Endodermal cell (in vitro differentiated cells): Measurements from ENCODE around the gene SRGAP3. TPM values are rescaled to one million over a fixed set of nuclear protein-coding genes. Genes with fewer than 3 reads are reported as not detected.

Experiments used
- DNase-seq: peaks from one replicate; pipeline ENCODE4 v3.0.0-alpha.2; 2017
- H3K27ac ChIP-seq: 2 replicates; pipeline ENCODE4 v1.5.1; 2013; ENCODE audit warnings: mild to moderate bottlenecking, low read depth, low read length, moderate library complexity
- H3K27me3 ChIP-seq: 2 replicates; pipeline ENCODE4 v1.6.1; 2013; ENCODE audit warnings: mild to moderate bottlenecking, low read length, moderate library complexity; ENCODE audit not compliant: insufficient read depth, control insufficient read depth, poor library complexity, severe bottlenecking
- H3K36me3 ChIP-seq: 2 replicates; pipeline ENCODE4 v1.7.0; 2013; ENCODE audit warnings: mild to moderate bottlenecking, low read length, moderate library complexity; ENCODE audit not compliant: control insufficient read depth, insufficient read depth
- H3K4me1 ChIP-seq: one replicate; pipeline ENCODE4 v1.7.0; 2013; ENCODE audit warnings: low read length; ENCODE audit not compliant: control insufficient read depth, insufficient read depth
- H3K4me3 ChIP-seq: 2 replicates; pipeline ENCODE4 v1.5.1; 2013; ENCODE audit warnings: mild to moderate bottlenecking, low read length, moderate library complexity
- H3K9ac ChIP-seq: 2 replicates; pipeline ENCODE4 v1.6.1; 2013; ENCODE audit warnings: mild to moderate bottlenecking, low read length, moderate library complexity; ENCODE audit not compliant: poor library complexity, severe bottlenecking; ENCODE audit errors: extremely low read depth
- H3K9me3 ChIP-seq: 2 replicates; pipeline ENCODE4 v1.6.1; 2013; ENCODE audit warnings: mild to moderate bottlenecking, low read length, moderate library complexity; ENCODE audit not compliant: control insufficient read depth
- H3K27ac Mint-ChIP-seq: 2 replicates; pipeline ENCODE4 v1.8.0; 2020; ENCODE audit warnings: mixed read lengths
- H3K27me3 Mint-ChIP-seq: 2 replicates; pipeline ENCODE4 v1.8.0; 2021; ENCODE audit warnings: mild to moderate bottlenecking, mixed read lengths; ENCODE audit not compliant: insufficient read depth
- H3K36me3 Mint-ChIP-seq: 2 replicates; pipeline ENCODE4 v1.8.0; 2020; ENCODE audit warnings: low read depth, mixed read lengths
- H3K4me1 Mint-ChIP-seq: 2 replicates; pipeline ENCODE4 v1.8.0; 2020; ENCODE audit warnings: mixed read lengths
- H3K4me3 Mint-ChIP-seq: 2 replicates; pipeline ENCODE4 v1.8.0; 2020; ENCODE audit warnings: mild to moderate bottlenecking, moderate library complexity, mixed read lengths
- H3K9me3 Mint-ChIP-seq: 2 replicates; pipeline ENCODE4 v1.8.0; 2020; ENCODE audit warnings: mild to moderate bottlenecking, mixed read lengths
- WGBS, 2 experiments: methylation state at CpG; one replicate each; pipeline versions ENCODE4 v1.1.5 to v1.1.7; 2013; ENCODE audit warnings: missing lambda C conversion rate in 2 of 2, mixed read lengths in 1 of 2; ENCODE audit not compliant: insufficient coverage in 1 of 2, insufficient read length in 1 of 2; 5-methylcytosine and 5-hydroxymethylcytosine counted together
- total RNA-seq, 2 donors: library from RNA; stranded (reverse); fragmentation: NEBNext Ultra II Directional in 1 of 2; extraction: Animal tissue kit (Norgen Biotek cat#: 25700) in 1 of 2; gene quantifications; 2 replicates in 1 of 2; 3 replicates in 1 of 2; pipeline ENCODE4 v1.2.1, GENCODE V29; 2021
- TF ChIP-seq, protein P1 (sequence below): fragments of 200-600 bp; sonication (generic); conservative IDR thresholded peaks from 2 replicates; pipeline ENCODE4 v1.5.0; 2021; ENCODE audit warnings: antibody characterized with exemption, mild to moderate bottlenecking

Gene SRGAP3
- total RNA-seq, 2 donors from 2014 or later: 5.0 to 8.1 TPM

DNA sequence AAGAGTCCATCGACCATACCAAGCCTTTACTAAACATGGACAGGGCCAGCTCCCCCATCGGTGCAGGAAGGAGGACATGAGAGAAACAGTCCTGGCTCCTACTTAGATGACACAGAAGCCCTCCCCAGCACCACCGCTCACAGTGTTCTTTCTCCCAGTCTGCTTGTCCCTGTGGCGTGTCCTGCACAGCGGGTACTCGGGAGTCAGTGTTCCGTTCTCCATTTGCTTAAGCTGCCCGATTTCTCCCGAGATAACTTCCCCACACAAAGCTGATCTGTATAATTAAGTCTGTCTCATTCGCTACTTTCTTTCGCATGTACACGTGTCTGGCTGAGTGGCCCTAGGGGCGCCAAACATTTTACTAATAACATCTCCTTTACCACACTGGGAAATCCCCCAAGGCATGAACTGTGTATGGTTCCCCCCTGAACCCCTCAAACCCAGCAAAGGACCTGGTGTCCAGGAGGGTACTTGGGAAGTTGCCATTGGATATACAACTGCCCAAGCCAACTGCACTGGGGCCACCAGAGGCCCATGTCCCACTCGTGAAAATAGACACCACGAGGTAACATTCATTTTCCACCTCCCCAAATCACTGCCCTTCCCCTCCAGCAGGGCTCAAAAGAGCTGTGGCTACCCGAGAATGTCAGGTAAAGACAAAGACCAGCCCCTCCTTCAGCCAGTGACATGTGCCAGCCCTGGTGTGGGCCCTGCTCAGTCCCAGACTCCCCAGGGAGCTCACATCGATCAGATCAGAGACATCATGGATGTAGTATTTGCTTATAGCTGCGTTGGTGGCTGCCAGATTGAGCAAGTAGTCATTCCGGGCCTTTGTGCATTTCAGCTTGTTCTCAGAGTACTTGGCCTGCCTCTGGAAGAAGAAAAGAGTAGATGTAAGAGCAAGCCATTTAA is 189.7 kb downstream of the SRGAP3 start:
- H3K36me3 Mint-ChIP-seq: peaks cover 1% of the 10 kb centered on the region
- H3K4me1 ChIP-seq: no peaks in the 10 kb centered on the region
- H3K27me3 Mint-ChIP-seq: no peaks in the 10 kb centered on the region
- no peaks in the 10 kb centered on the region for H3K27me3 ChIP-seq
- peaks cover 9% of the 10 kb centered on the region for H3K9me3 ChIP-seq
- no peak overlapping the region for H3K4me3 Mint-ChIP-seq
- no peak overlapping the region for H3K9ac ChIP-seq
- H3K27ac ChIP-seq: no peak overlapping the region
- H3K4me3 ChIP-seq: no peak overlapping the region
- H3K36me3 ChIP-seq: peaks cover 4% of the 10 kb centered on the region
- TF ChIP-seq, protein P1, sequence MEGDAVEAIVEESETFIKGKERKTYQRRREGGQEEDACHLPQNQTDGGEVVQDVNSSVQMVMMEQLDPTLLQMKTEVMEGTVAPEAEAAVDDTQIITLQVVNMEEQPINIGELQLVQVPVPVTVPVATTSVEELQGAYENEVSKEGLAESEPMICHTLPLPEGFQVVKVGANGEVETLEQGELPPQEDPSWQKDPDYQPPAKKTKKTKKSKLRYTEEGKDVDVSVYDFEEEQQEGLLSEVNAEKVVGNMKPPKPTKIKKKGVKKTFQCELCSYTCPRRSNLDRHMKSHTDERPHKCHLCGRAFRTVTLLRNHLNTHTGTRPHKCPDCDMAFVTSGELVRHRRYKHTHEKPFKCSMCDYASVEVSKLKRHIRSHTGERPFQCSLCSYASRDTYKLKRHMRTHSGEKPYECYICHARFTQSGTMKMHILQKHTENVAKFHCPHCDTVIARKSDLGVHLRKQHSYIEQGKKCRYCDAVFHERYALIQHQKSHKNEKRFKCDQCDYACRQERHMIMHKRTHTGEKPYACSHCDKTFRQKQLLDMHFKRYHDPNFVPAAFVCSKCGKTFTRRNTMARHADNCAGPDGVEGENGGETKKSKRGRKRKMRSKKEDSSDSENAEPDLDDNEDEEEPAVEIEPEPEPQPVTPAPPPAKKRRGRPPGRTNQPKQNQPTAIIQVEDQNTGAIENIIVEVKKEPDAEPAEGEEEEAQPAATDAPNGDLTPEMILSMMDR: no peak
- peaks cover 4% of the 10 kb centered on the region for H3K9me3 Mint-ChIP-seq
- H3K27ac Mint-ChIP-seq: no peak overlapping the region
- peaks cover 4% of the 10 kb centered on the region for H3K4me1 Mint-ChIP-seq
- DNase-seq: no peak
- 90 to 95% methylated on average over 17 to 19 of the region's 19 CpGs for WGBS, 2 experiments

DNA sequence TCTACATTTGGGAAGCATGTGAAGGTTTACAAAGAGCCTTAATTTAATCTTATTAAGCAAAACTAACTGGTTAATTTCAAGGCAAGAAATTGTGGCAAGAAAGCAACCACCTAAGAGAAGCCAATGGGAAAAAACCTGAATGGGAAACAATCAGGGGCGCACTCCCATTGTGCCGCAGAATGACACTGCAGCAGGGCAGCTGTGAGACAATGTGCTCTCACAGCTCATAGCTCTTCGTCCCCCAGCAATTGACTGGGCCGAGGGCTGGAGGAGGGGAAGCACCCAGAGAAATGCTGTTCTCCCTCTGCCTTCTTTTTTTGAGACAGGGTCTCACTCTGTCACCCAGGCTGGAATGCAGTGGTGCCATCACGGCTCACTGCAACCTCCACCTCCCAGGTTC is 192.9 kb downstream of the SRGAP3 start:
- Mint-ChIP-seq H3K27me3 (no peaks in the 10 kb centered on the region), H3K4me3 (no peak overlapping the region), H3K36me3 (peaks cover 4% of the 10 kb centered on the region), H3K9me3 (peaks cover 8% of the 10 kb centered on the region), H3K27ac (no peak overlapping the region), H3K4me1 (peaks cover 4% of the 10 kb centered on the region)
- H3K9me3 ChIP-seq: peaks cover 14% of the 10 kb centered on the region
- no peak overlapping the region for H3K4me3 ChIP-seq
- H3K4me1 ChIP-seq: no peaks in the 10 kb centered on the region
- no peaks in the 10 kb centered on the region for H3K36me3 ChIP-seq
- 62 to 73% methylated on average over 5 of the region's 5 CpGs for WGBS, 2 experiments
- TF ChIP-seq, protein P1: no peak
- H3K9ac ChIP-seq: no peak overlapping the region
- no peak for DNase-seq
- no peaks in the 10 kb centered on the region for H3K27me3 ChIP-seq
- no peak overlapping the region for H3K27ac ChIP-seq

DNA sequence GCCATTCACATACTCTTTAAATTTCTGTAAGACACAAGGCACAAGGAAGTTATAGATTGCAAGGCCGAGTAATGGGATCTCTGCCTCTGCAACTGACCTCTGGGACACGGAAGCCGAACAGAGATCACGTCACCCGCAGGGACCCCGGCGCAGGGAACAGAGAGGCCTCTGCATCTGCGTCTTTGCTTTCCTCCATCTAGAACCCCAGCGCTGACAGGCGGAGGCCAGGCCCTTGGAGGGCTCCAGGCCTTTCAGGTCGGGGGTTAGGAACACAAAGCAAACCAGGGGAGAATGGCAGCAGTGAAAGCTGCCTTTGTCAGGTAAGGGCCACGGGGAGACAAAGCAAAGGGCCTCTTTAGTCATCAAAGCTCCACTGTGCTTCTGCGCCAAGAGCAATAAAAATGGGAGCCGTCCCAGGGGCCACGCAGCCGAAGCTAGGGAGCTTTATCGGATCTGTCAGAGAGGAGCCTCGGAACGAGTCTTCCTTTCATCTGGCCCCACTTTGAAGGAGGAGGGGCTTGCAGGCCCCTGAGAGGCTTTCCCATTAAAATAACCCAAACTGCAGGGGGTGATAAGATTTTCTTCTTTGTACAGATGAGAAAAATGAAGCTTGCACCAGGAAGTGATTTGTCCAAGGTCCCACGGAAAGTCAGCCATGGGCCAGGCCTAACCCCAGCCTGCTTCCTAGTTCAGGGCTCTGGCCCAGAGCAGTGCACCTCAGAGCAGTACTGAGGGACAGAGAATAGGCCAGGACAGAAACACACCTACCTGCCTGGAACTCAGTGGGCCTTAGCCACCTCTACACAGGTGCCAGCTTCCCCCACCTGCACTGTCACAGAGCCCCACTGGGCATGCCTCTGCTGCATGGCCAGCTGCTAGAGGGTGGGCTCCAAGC is 201.7 kb downstream of the SRGAP3 start:
- H3K27ac ChIP-seq: peak overlapping the region; percentile 84
- H3K9me3 ChIP-seq: no peaks in the 10 kb centered on the region
- 80 to 89% methylated on average over 18 to 20 of the region's 20 CpGs for WGBS, 2 experiments
- H3K4me1 Mint-ChIP-seq: peaks cover 2% of the 10 kb centered on the region
- TF ChIP-seq, protein P1: no peak
- no peaks in the 10 kb centered on the region for H3K27me3 ChIP-seq
- no peak overlapping the region for H3K9ac ChIP-seq
- H3K36me3 ChIP-seq: no peaks in the 10 kb centered on the region
- no peak for DNase-seq
- no peak overlapping the region for H3K4me3 ChIP-seq
- no peak overlapping the region for H3K4me3 Mint-ChIP-seq
- no peaks in the 10 kb centered on the region for H3K4me1 ChIP-seq
- no peaks in the 10 kb centered on the region for H3K9me3 Mint-ChIP-seq
- H3K27me3 Mint-ChIP-seq: no peaks in the 10 kb centered on the region
- H3K27ac Mint-ChIP-seq: peak overlapping the region; percentile 45
- peaks cover 4% of the 10 kb centered on the region for H3K36me3 Mint-ChIP-seq
